B cell (primary cell): ENCODE results near the gene NPAS3. TPM values are rescaled to one million over a fixed set of nuclear protein-coding genes. Genes with fewer than 3 reads are reported as not detected.

Experiments
- ATAC-seq: fragments of 200-7000 bp; cut with Tn5 transposase; one replicate; pipeline ENCODE4 v1.10.0; 2021; ENCODE audit warnings: low read depth, mild to moderate bottlenecking, moderate number of reproducible peaks, moderate library complexity
- CTCF ChIA-PET: fragments of 350-600 bp; sonication (Branson Sonifier 250); formaldehyde crosslinking; loops from one replicate; lab custom pipeline; 2021; ENCODE audit warnings: antibody characterized with exemption, inconsistent platforms; lab: Charles Lee
- POLR2A ChIA-PET: fragments of 350-600 bp; sonication (Branson Sonifier 250); formaldehyde crosslinking; loops from one replicate; lab custom pipeline; 2021; ENCODE audit warnings: antibody characterized with exemption; lab: Charles Lee
- DNase-seq: peaks from one replicate; pipeline ENCODE4 v3.0.0; 2013
- H2AFZ ChIP-seq: 2 replicates; pipeline ENCODE4 v1.6.1; 2012; ENCODE audit warnings: mild to moderate bottlenecking, low read depth, low read length; ENCODE audit not compliant: insufficient read depth, poor library complexity, severe bottlenecking
- H3K27ac ChIP-seq, 2 donors: 1 replicate in 1 of 2; 2 replicates in 1 of 2; pipeline ENCODE4 v1.5.1; 2012 to 2013; ENCODE audit warnings: low read length in 2 of 2, mild to moderate bottlenecking in 2 of 2, moderate library complexity in 1 of 2
- H3K27me3 ChIP-seq, 4 experiments: fragments of 200-600 bp in 1 of 4; sonication (generic) in 1 of 4; replicated peaks in 1 of 4; 1 replicate in 2 of 4; 2 replicates in 2 of 4; pipeline versions ENCODE4 v1.6.1 to v1.7.0; 2013 to 2016; ENCODE audit warnings: low read length in 3 of 4, mild to moderate bottlenecking in 2 of 4, mixed read lengths in 1 of 4, moderate library complexity in 1 of 4; ENCODE audit not compliant: insufficient read depth in 4 of 4, control insufficient read depth in 3 of 4; ENCODE audit errors: control extremely low read depth in 1 of 4
- H3K36me3 ChIP-seq, 2 experiments: replicated peaks in 1 of 2; 1 replicate in 1 of 2; 2 replicates in 1 of 2; pipeline versions ENCODE4 v1.6.1 to v1.7.1; 2013; ENCODE audit warnings: low read length in 1 of 2; ENCODE audit not compliant: insufficient read depth in 2 of 2, control insufficient read depth in 1 of 2; ENCODE audit errors: control extremely low read depth in 1 of 2, extremely low read depth in 1 of 2
- H3K4me1 ChIP-seq, 2 donors: fragments of 200-600 bp in 1 of 2; sonication (generic) in 1 of 2; 1 replicate in 1 of 2; 2 replicates in 1 of 2; pipeline versions ENCODE4 v1.5.1 to v1.6.1; 2013 to 2017; ENCODE audit warnings: low read length in 2 of 2; ENCODE audit not compliant: control insufficient read depth in 2 of 2, insufficient read depth in 2 of 2
- H3K4me2 ChIP-seq: replicated peaks from 2 replicates; pipeline ENCODE3; 2012; ENCODE audit warnings: mild to moderate bottlenecking, low read depth, low read length; ENCODE audit not compliant: poor library complexity, severe bottlenecking
- H3K4me3 ChIP-seq, 5 experiments: fragments of 200-600 bp in 1 of 5; sonication (generic) in 1 of 5; 1 replicate in 3 of 5; 2 replicates in 2 of 5; pipeline versions ENCODE4 v1.5.1 to v1.7.0; 2011 to 2016; ENCODE audit warnings: low read length in 4 of 5, mild to moderate bottlenecking in 4 of 5, low read depth in 2 of 5, control low read depth in 1 of 5, moderate library complexity in 1 of 5; ENCODE audit not compliant: insufficient read depth in 1 of 5; ENCODE audit errors: control extremely low read depth in 1 of 5, extremely low read depth in 1 of 5
- H3K79me2 ChIP-seq: fragments of 200-600 bp; sonication (generic); one replicate; pipeline ENCODE4 v1.6.0; 2016; ENCODE audit warnings: low read length; ENCODE audit not compliant: control insufficient read depth, insufficient read depth
- H3K9ac ChIP-seq: fragments of 200-600 bp; sonication (generic); 2 replicates; pipeline ENCODE4 v1.6.1; 2017; ENCODE audit warnings: mild to moderate bottlenecking, low read length, moderate library complexity
- H3K9me3 ChIP-seq, 3 donors: one replicate each; pipeline versions ENCODE4 v1.6.1 to v1.7.1; 2013; ENCODE audit warnings: low read length in 2 of 3; ENCODE audit not compliant: control insufficient read depth in 2 of 3, insufficient read depth in 1 of 3; ENCODE audit errors: control extremely low read depth in 1 of 3
- H4K20me1 ChIP-seq: 2 replicates; pipeline ENCODE4 v1.6.0; 2012; ENCODE audit warnings: mild to moderate bottlenecking, low read length; ENCODE audit not compliant: insufficient read depth, control insufficient read depth, poor library complexity, severe bottlenecking
- H3K27ac Mint-ChIP-seq: one replicate; pipeline ENCODE4 v1.8.0; 2021; ENCODE audit warnings: mixed read lengths
- H3K27me3 Mint-ChIP-seq: one replicate; pipeline ENCODE4 v1.8.0; 2021; ENCODE audit warnings: mixed read lengths
- H3K4me1 Mint-ChIP-seq: one replicate; pipeline ENCODE4 v1.8.0; 2021; ENCODE audit warnings: mixed read lengths
- H3K4me3 Mint-ChIP-seq: one replicate; pipeline ENCODE4 v1.8.0; 2021; ENCODE audit warnings: mixed read lengths
- H3K9me3 Mint-ChIP-seq: one replicate; pipeline ENCODE4 v1.8.0; 2022; ENCODE audit warnings: mixed read lengths; ENCODE audit not compliant: insufficient read depth
- EZH2 ChIP-seq: IDR thresholded peaks from 2 replicates; pipeline ENCODE4 v1.6.1; 2012; ENCODE audit warnings: borderline replicate concordance, low read depth, mild to moderate bottlenecking, moderate library complexity, low read length; ENCODE audit not compliant: insufficient read depth, poor library complexity, severe bottlenecking
- WGBS: methylation state at CpG from one replicate; pipeline ENCODE4 v1.1.5; 2013; ENCODE audit warnings: missing lambda C conversion rate; ENCODE audit not compliant: insufficient coverage; 5-methylcytosine and 5-hydroxymethylcytosine counted together
- intact Hi-C: fragments of 100-400 bp; cut with micrococcal nuclease; formaldehyde crosslinking; loops from one replicate; pipeline ENCODE4 v1.10.0; 2022
- polyA plus RNA-seq: library from polyadenylated mRNA; depleted of rRNA; stranded (reverse); fragments of >200 nt; gene quantifications from 2 replicates; pipeline ENCODE4 v1.2.3, GENCODE V29; 2012
- total RNA-seq, 2 donors: library from RNA; stranded (reverse); fragments of 120-200 nt in 1 of 2; gene quantifications; 1 replicate in 1 of 2; 2 replicates in 1 of 2; pipeline versions ENCODE4 v1.2.3 to v1.2.4, GENCODE V29; 2013 to 2022
- TF ChIP-seq, protein P1 (sequence below): fragments of 200-600 bp; IDR thresholded peaks from one replicate; pipeline ENCODE4 v1.8.0; 2022; ENCODE audit warnings: antibody characterized with exemption, mild to moderate bottlenecking

Gene NPAS3
- total and polyA plus RNA-seq, 2 donors (not counting 1 experiment from before 2014, with no cell fraction given) = not detected

DNA sequence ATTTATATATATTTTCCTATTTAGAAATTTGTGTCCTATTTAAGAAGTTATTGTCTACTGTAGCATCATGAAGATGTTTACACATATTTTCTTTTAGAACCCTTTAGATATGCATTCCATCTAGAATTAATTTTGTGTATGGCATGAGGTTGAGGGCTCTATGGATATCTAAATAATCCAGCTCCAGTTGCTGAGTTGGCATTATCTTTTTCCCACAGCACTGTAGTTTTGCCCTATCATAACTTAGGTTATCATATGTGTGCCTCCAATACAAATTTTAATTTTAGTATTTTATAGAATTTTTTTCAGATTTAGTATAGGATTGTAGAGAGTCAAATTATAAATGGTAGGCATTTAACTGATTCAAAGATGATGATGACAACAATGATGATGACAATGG is 159.3 kb downstream of the NPAS3 start:
- ATAC-seq = no peak
- Histone ChIP-seq H3K4me2 (no peak overlapping the region), H3K27me3 (no peaks in the 10 kb centered on the region), H3K36me3 (no peaks in the 10 kb centered on the region), H3K27ac (no peak overlapping the region), H3K4me3 (no peak overlapping the region), H2AFZ (no peak overlapping the region), H4K20me1 (no peaks in the 10 kb centered on the region), H3K79me2 (no peaks in the 10 kb centered on the region), H3K4me1 (no peaks in the 10 kb centered on the region), H3K9ac (no peak overlapping the region), H3K9me3 (peaks cover 0 to 1% (median 0%) of the 10 kb centered on the region in 3 donors)
- Mint-ChIP-seq H3K4me3 (no peak overlapping the region), H3K4me1 (no peaks in the 10 kb centered on the region), H3K27me3 (no peaks in the 10 kb centered on the region), H3K9me3 (peaks cover 1% of the 10 kb centered on the region), H3K27ac (no peak overlapping the region)
- ChIA-PET POLR2A (no interaction called here), CTCF (no interaction called here)
- no peak for DNase-seq
- intact Hi-C loops = no loop called here
- TF ChIP-seq EZH2 = no peak
- TF ChIP-seq, protein P1, sequence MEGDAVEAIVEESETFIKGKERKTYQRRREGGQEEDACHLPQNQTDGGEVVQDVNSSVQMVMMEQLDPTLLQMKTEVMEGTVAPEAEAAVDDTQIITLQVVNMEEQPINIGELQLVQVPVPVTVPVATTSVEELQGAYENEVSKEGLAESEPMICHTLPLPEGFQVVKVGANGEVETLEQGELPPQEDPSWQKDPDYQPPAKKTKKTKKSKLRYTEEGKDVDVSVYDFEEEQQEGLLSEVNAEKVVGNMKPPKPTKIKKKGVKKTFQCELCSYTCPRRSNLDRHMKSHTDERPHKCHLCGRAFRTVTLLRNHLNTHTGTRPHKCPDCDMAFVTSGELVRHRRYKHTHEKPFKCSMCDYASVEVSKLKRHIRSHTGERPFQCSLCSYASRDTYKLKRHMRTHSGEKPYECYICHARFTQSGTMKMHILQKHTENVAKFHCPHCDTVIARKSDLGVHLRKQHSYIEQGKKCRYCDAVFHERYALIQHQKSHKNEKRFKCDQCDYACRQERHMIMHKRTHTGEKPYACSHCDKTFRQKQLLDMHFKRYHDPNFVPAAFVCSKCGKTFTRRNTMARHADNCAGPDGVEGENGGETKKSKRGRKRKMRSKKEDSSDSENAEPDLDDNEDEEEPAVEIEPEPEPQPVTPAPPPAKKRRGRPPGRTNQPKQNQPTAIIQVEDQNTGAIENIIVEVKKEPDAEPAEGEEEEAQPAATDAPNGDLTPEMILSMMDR = no peak

DNA sequence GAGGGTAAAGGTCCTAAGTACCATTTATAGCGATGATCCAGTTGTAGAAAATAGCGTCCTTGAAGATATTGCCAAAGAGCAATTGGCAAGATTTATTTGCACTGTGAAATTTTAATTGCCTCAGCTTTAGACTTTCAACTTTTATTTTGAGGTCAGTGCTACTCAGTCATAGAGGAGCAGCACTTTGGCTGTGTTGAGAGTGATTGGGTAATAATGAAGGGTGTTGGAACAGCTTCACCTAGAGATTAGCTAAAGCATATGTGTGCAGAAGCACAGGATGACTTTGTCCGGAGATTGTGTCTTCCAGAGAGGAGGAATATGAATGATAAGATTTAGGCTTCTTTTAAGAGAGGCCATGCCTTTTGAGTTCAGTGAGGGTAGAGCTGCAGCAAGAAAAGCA is 164.8 kb downstream of the NPAS3 start:
- no peaks in the 10 kb centered on the region for H3K9me3 Mint-ChIP-seq
- Histone ChIP-seq H4K20me1 (no peaks in the 10 kb centered on the region), H3K4me1 (no peaks in the 10 kb centered on the region), H3K4me3 (no peak overlapping the region), H2AFZ (no peak overlapping the region), H3K9ac (no peak overlapping the region), H3K36me3 (no peaks in the 10 kb centered on the region), H3K27ac (no peak overlapping the region), H3K27me3 (no peaks in the 10 kb centered on the region), H3K79me2 (no peaks in the 10 kb centered on the region), H3K9me3 (peaks cover 0 to 1% (median 0%) of the 10 kb centered on the region in 3 donors), H3K4me2 (no peak overlapping the region)
- H3K27me3 Mint-ChIP-seq = no peaks in the 10 kb centered on the region
- no peak for TF ChIP-seq EZH2
- TF ChIP-seq, protein P1 = no peak
- H3K4me1 Mint-ChIP-seq = no peaks in the 10 kb centered on the region
- intact Hi-C loops = no loop called here
- ChIA-PET CTCF (no interaction called here), POLR2A (no interaction called here)
- no peak overlapping the region for H3K27ac Mint-ChIP-seq
- DNase-seq = no peak
- ATAC-seq = no peak
- no peak overlapping the region for H3K4me3 Mint-ChIP-seq
- 93% methylated on average over 3 of the region's 3 CpGs for WGBS
